Small intestine (tissue), 7 donors: ENCODE results near the gene DAZAP1. TPM values are rescaled to one million over a fixed set of nuclear protein-coding genes. Genes with fewer than 3 reads are reported as not detected.

Experiments used
- DNase-seq, 2 donors: peaks; one replicate each; pipeline versions ENCODE4 v3.0.0 to v3.0.0-alpha.2; 2013
- FAIRE-seq: peaks from 2 replicates; lab custom pipeline; 2012; peaks lifted over from hg19 to GRCh38; lab: Jason Lieb, UNC
- H3K27ac ChIP-seq, 3 donors: one replicate each; pipeline ENCODE4 v1.5.1; 2013; ENCODE audit warnings: low read length in 2 of 3, mild to moderate bottlenecking in 2 of 3, control low read depth in 1 of 3, inconsistent platforms in 1 of 3, low read depth in 1 of 3, moderate library complexity in 1 of 3
- H3K27me3 ChIP-seq, 3 donors: one replicate each; pipeline ENCODE4 v1.6.1; 2013; ENCODE audit warnings: low read length in 3 of 3, inconsistent platforms in 1 of 3; ENCODE audit not compliant: control insufficient read depth in 3 of 3, insufficient read depth in 3 of 3
- H3K36me3 ChIP-seq, 3 donors: one replicate each; pipeline ENCODE4 v1.6.1; 2013; ENCODE audit warnings: low read length in 3 of 3, inconsistent platforms in 1 of 3, low read depth in 1 of 3, mild to moderate bottlenecking in 1 of 3, moderate library complexity in 1 of 3; ENCODE audit not compliant: control insufficient read depth in 3 of 3, insufficient read depth in 2 of 3
- H3K4me1 ChIP-seq, 3 donors: one replicate each; pipeline ENCODE4 v1.6.1; 2013; ENCODE audit warnings: low read length in 2 of 3, inconsistent platforms in 1 of 3, low read depth in 1 of 3, mild to moderate bottlenecking in 1 of 3, moderate library complexity in 1 of 3; ENCODE audit not compliant: control insufficient read depth in 3 of 3, insufficient read depth in 2 of 3
- H3K4me3 ChIP-seq, 3 donors: one replicate each; pipeline ENCODE4 v1.5.1; 2013; ENCODE audit warnings: low read length in 3 of 3, control low read depth in 1 of 3, inconsistent platforms in 1 of 3, low read depth in 1 of 3, mild to moderate bottlenecking in 1 of 3, moderate library complexity in 1 of 3
- H3K9me3 ChIP-seq, 2 donors: one replicate each; pipeline ENCODE4 v1.6.1; 2013; ENCODE audit warnings: low read depth in 1 of 2, low read length in 1 of 2; ENCODE audit not compliant: control insufficient read depth in 2 of 2, insufficient read depth in 1 of 2
- WGBS, 3 donors: extraction: QIAGEN DNeasy Blood & Tissue Kit; methylation state at CpG; one replicate each; pipeline ENCODE4 v1.1.7; 2013; 5-methylcytosine and 5-hydroxymethylcytosine counted together
- polyA plus RNA-seq, 4 donors: library from polyadenylated mRNA; stranded (reverse) in 3 of 4; unstranded in 1 of 4; fragments of 200-250 nt in 3 of 4; fragments of 120-200 nt in 1 of 4; gene quantifications; one replicate each; pipeline versions ENCODE4 v1.2.1 to v1.2.3, GENCODE V29; 2013
- donor health status: healthy with polysubstance abuse.
- donor health status: control.
- donor health status: control.
- donor health status: Bipolar disorder and iron deficiency.
- donor health status: healthy.

The DAZAP1 gene
- polyA plus RNA-seq, 4 donors = 60.2 to 124 (median 80.5) TPM

DNA sequence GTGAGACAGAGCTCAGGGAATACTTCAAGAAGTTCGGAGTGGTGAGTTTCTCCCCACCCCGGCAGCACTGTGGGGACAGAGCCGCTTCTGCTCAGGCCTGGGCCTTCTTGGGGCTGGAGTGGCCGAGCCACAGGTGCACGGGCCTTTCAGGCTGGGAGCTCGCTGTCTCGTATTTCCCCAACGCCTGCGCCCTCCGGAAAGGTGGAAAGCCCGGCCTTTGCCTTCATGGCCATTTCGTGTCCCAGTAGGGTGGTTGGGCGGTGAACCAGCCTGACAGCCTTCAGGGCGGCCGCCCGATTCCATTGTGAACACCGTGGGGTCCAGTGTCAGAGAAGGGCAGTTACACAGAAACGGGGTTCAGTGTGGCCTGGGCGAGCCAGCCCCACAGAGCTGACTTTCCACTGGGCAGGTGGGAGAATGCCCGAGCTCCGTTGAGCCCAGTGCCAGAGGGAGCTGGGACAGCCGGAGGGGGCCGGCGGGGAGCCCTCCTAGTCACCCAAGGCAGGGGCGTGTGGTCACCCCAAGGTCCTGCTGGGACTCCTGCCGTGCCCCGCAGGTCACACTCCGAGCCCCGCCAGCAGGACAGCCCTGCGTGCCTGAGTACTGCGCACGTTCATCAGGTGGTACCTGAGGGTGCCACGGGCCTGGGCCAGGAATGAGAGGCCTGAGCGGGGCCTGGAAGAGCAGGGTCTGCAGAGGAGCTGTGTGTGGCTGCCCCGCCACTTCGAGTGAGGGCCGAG lies 14.0 kb downstream of the DAZAP1 start:
- H3K36me3 ChIP-seq = peaks cover 16 to 98% (median 16%) of the 10 kb centered on the region in 3 donors
- no peaks in the 10 kb centered on the region for H3K9me3 ChIP-seq
- H3K27me3 ChIP-seq = no peaks in the 10 kb centered on the region
- WGBS, 3 donors = 94 to 95% (median 94%) methylated on average over 37 of the region's 37 CpGs
- peaks cover 0 to 54% (median 3%) of the 10 kb centered on the region in 3 donors for H3K4me1 ChIP-seq
- DNase-seq (no peak), FAIRE-seq (no peak)
- H3K27ac ChIP-seq = no peak overlapping the region
- no peak overlapping the region for H3K4me3 ChIP-seq

DNA sequence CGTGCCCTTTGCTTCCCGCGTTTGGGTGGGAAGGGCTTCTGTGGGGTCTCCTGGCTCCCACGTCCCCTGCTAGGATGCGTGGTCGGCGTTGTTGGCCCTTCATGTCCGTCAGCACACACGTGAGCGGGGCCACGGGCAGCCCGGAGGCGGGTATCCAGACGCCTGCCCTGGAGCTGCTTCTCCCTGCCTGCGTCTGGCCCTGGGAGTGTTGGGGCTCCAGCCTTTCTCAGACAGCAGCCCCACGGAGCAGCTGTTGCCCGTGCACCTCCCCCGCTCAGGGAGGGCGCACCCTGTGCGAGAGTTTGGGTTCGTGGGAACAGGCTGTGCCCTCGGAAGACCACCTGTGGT lies 14.5 kb downstream of the DAZAP1 start:
- Histone ChIP-seq H3K27me3 (no peaks in the 10 kb centered on the region), H3K27ac (no peak overlapping the region), H3K9me3 (no peaks in the 10 kb centered on the region), H3K4me1 (peaks cover 0 to 48% (median 0%) of the 10 kb centered on the region in 3 donors), H3K36me3 (peaks cover 16 to 98% (median 17%) of the 10 kb centered on the region in 3 donors), H3K4me3 (no peak overlapping the region)
- no peak for DNase-seq
- WGBS, 3 donors = 87 to 91% (median 91%) methylated on average over 20 to 22 of the region's 22 CpGs
- FAIRE-seq = no peak

GRCh38 chr19:1422360-1422759 lies 15.0 kb downstream of the DAZAP1 start:
- WGBS, 3 donors = 76 to 84% (median 77%) methylated on average over 16 of the region's 16 CpGs
- H3K27ac ChIP-seq = no peak overlapping the region
- no peak for DNase-seq
- no peak for FAIRE-seq
- peaks cover 16 to 98% (median 17%) of the 10 kb centered on the region in 3 donors for H3K36me3 ChIP-seq
- no peak overlapping the region for H3K4me3 ChIP-seq
- no peaks in the 10 kb centered on the region for H3K9me3 ChIP-seq
- no peaks in the 10 kb centered on the region for H3K27me3 ChIP-seq
- peaks cover 0 to 44% (median 0%) of the 10 kb centered on the region in 3 donors for H3K4me1 ChIP-seq

DNA sequence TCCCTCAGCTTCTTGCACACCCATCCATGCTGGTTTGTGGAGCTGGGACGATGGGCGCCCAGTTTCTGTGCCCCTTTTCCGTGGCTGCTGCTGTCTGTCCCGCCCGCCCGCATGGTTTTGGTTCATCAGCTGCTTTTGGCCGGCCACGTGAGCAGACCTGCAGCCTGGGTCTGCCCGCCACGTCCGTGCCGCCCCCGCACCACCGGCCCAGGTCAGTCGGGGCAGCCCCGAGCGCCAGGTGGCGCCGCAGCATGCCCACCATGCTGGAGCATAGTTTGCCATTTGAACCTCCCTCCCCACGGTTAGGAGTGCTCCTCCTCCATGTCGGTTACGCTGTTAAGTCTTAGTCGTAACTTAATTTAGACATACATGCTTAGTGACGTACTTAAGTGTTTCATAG lies 15.6 kb downstream of the DAZAP1 start:
- Histone ChIP-seq H3K9me3 (no peaks in the 10 kb centered on the region), H3K4me3 (no peak overlapping the region), H3K27me3 (no peaks in the 10 kb centered on the region), H3K27ac (no peak overlapping the region), H3K36me3 (peaks cover 16 to 98% (median 17%) of the 10 kb centered on the region in 3 donors), H3K4me1 (peaks cover 0 to 38% (median 0%) of the 10 kb centered on the region in 3 donors)
- FAIRE-seq (no peak), DNase-seq (no peak)
- 87 to 94% (median 94%) methylated on average over 21 to 24 of the region's 24 CpGs for WGBS, 3 donors

DNA sequence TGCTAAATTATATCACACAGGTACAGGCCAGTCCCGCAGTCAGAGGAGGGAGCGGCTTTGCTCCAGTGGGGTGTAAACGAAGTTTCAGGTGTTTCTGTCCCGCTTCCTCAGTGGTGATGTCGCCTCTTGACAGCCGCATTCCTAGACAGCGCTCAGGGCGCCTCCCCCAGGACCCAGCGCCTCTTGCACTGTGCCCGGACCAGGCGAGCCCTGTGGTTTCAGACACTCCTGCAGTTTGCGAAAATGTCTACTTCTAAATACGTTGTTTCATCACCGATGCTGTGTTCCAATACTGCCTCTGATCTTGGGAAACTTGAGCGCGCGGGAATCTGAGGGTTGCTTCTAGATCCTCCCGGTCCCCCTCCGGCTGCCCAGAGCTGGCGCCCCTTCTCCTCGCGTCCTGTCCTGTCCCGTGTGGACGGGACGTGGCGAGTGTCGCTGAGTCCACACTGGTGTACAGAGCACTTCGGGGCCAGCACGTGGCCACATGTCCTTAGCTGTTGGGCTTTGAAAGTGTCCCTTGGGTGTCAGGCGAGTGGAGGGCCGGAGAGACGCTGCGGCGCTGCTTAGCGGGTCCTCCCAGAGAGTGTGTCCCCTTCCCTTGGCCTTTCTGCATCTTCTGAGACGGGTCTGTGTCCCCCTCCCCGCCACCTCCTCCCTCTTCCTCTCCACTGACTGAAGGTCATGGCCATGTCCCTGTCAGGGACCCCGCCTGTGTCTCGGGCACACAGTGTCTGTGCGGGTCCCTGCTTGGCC lies 16.2 kb downstream of the DAZAP1 start:
- H3K27me3 ChIP-seq = no peaks in the 10 kb centered on the region
- DNase-seq (no peak), FAIRE-seq (no peak)
- peaks cover 0 to 32% (median 0%) of the 10 kb centered on the region in 3 donors for H3K4me1 ChIP-seq
- 88 to 93% (median 91%) methylated on average over 39 to 40 of the region's 40 CpGs for WGBS, 3 donors
- no peaks in the 10 kb centered on the region for H3K9me3 ChIP-seq
- peaks cover 17 to 98% (median 18%) of the 10 kb centered on the region in 3 donors for H3K36me3 ChIP-seq
- H3K4me3 ChIP-seq = no peak overlapping the region
- peak overlapping the region in 1 of 3 donors; percentile 47 for H3K27ac ChIP-seq

- peak overlapping the region; percentile 5 to 84 (median 36) for H3K27ac ChIP-seq
- H3K27me3 ChIP-seq = no peaks in the 10 kb centered on the region
- FAIRE-seq = no peak
- peaks cover 14 to 98% (median 17%) of the 10 kb centered on the region in 3 donors for H3K36me3 ChIP-seq
- 57 to 72% (median 66%) methylated on average over 35 to 40 of the region's 42 CpGs for WGBS, 3 donors
- peak; percentile 88 to 93 for DNase-seq
- H3K9me3 ChIP-seq = no peaks in the 10 kb centered on the region
- H3K4me3 ChIP-seq = peak overlapping the region in 1 of 3 donors; percentile 5
- peaks cover 0 to 29% (median 0%) of the 10 kb centered on the region in 3 donors for H3K4me1 ChIP-seq
These were observed 17.0 kb downstream of the DAZAP1 start for GRCh38 chr19:1424192-1424955.

GRCh38 chr19:1425102-1425837 lies 17.9 kb downstream of the DAZAP1 start:
- peak overlapping the region in 1 of 3 donors; percentile 84 for H3K27ac ChIP-seq

More at GRCh38 chr19:1425102-1425837, 17.9 kb downstream of the DAZAP1 start:
- H3K9me3 ChIP-seq = no peaks in the 10 kb centered on the region
- no peak for FAIRE-seq
- 89 to 91% (median 89%) methylated on average over 33 of the region's 33 CpGs for WGBS, 3 donors
- H3K36me3 ChIP-seq = peaks cover 17 to 99% (median 17%) of the 10 kb centered on the region in 3 donors
- H3K27me3 ChIP-seq = no peaks in the 10 kb centered on the region
- H3K4me3 ChIP-seq = no peak overlapping the region
- peaks cover 0 to 35% (median 0%) of the 10 kb centered on the region in 3 donors for H3K4me1 ChIP-seq
- DNase-seq = peak in 1 of 2 donors; percentile 68
